Dedifferentiated amniotic fluid mesenchymal stem cell (primary cell): ENCODE results near the gene ACOX3.
"Not testable (repeated sequence)": the region's sequence is repeated elsewhere in the genome, so short reads cannot be mapped to it uniquely, and the experiment has no call there.

Experiments used
- DNase-seq: peaks from one replicate; pipeline ENCODE4 v3.0.0-alpha.2; 2016; ENCODE audit errors: extremely low spot score

The ACOX3 gene

GRCh38 chr4:8353912-8354453 lies 86.5 kb downstream of the ACOX3 start:
- DNase-seq = peak; percentile 42

GRCh38 chr4:8353158-8353669 lies 87.3 kb downstream of the ACOX3 start:
- DNase-seq = no peak

- DNase-seq = no peak
Observed at GRCh38 chr4:8352368-8353157, 88.0 kb downstream of the ACOX3 start.

GRCh38 chr4:8351931-8352367 lies 88.6 kb downstream of the ACOX3 start:
- DNase-seq = peak; percentile 27

- no peak for DNase-seq
Observed at GRCh38 chr4:8350841-8351461, 89.6 kb downstream of the ACOX3 start.

- DNase-seq = no peak
Observed at GRCh38 chr4:8350352-8350751, 90.2 kb downstream of the ACOX3 start.

- no peak for DNase-seq
Observed at GRCh38 chr4:8349664-8350236, 90.8 kb downstream of the ACOX3 start.

GRCh38 chr4:8349236-8349635 lies 91.3 kb downstream of the ACOX3 start:
- not testable (repeated sequence) for DNase-seq

GRCh38 chr4:8348071-8348470 lies 92.5 kb downstream of the ACOX3 start:
- no peak for DNase-seq

- DNase-seq = no peak
Observed at GRCh38 chr4:8347660-8348059, 92.9 kb downstream of the ACOX3 start.

- DNase-seq = no peak
Observed at GRCh38 chr4:8346838-8347605, 93.5 kb downstream of the ACOX3 start.

- no peak for DNase-seq
Observed at GRCh38 chr4:8345946-8346814, 94.3 kb downstream of the ACOX3 start.

GRCh38 chr4:8345053-8345945 lies 95.2 kb downstream of the ACOX3 start:
- no peak for DNase-seq

- DNase-seq = no peak
Observed at GRCh38 chr4:8344377-8344776, 96.1 kb downstream of the ACOX3 start.

- DNase-seq = no peak
Observed at GRCh38 chr4:8343967-8344331, 96.6 kb downstream of the ACOX3 start.

- no peak for DNase-seq
Observed at GRCh38 chr4:8343262-8343966, 97.1 kb downstream of the ACOX3 start.

GRCh38 chr4:8342651-8343261 lies 97.8 kb downstream of the ACOX3 start:
- no peak for DNase-seq

- no peak for DNase-seq
Observed at GRCh38 chr4:8341691-8342090, 98.8 kb downstream of the ACOX3 start.

GRCh38 chr4:8341281-8341680 lies 99.2 kb downstream of the ACOX3 start:
- DNase-seq = not testable (repeated sequence)
